Prostate gland (tissue), 2 donors: ENCODE data around the gene MSH2.

Experiments
- CTCF ChIP-seq, 4 experiments: fragments of 200-600 bp in 2 of 4; fragments of 450-650 bp in 2 of 4; sonication (generic) in 2 of 4; IDR thresholded peaks; 1 replicate in 3 of 4; 2 replicates in 1 of 4; pipeline ENCODE4 v1.5.1; 2016 to 2019; ENCODE audit warnings: antibody characterized with exemption in 4 of 4, mild to moderate bottlenecking in 2 of 4, moderate library complexity in 2 of 4
- POLR2A ChIP-seq: fragments of 450-650 bp; IDR thresholded peaks from one replicate; pipeline ENCODE4 v1.6.1; 2016; ENCODE audit warnings: antibody characterized with exemption, mild to moderate bottlenecking

GRCh38 chr2:47497843-47498460 lies 95.0 kb downstream of the MSH2 start:
- TF ChIP-seq CTCF (IDR thresholded peaks at IDR 0.05) (no peak), POLR2A (no peak)
